Uterus (tissue), 4 donors: ENCODE results near the gene VSTM4. TPM values are rescaled to one million over a fixed set of nuclear protein-coding genes. Genes with fewer than 3 reads are reported as not detected.

Source experiments
- DNase-seq, 2 donors: peaks; one replicate each; pipeline ENCODE4 v3.0.0-alpha.2; 2019 to 2020
- H3K27ac ChIP-seq, 2 donors: fragments of 200-600 bp; sonication (generic); 1 replicate in 1 of 2; 2 replicates in 1 of 2; pipeline ENCODE4 v1.5.1; 2016 to 2018
- H3K27me3 ChIP-seq, 2 donors: fragments of 200-600 bp; sonication (generic); one replicate each; pipeline ENCODE4 v1.5.1; 2018 to 2019; ENCODE audit warnings: control low read depth in 1 of 2
- H3K36me3 ChIP-seq, 2 donors: fragments of 200-600 bp; sonication (generic); one replicate each; pipeline ENCODE4 v1.5.1; 2019; ENCODE audit warnings: control low read depth in 1 of 2
- H3K4me1 ChIP-seq, 2 donors: fragments of 200-600 bp; sonication (generic); one replicate each; pipeline ENCODE4 v1.5.1; 2018 to 2019; ENCODE audit warnings: control low read depth in 1 of 2
- H3K4me3 ChIP-seq, 2 donors: fragments of 200-600 bp; sonication (generic); 1 replicate in 1 of 2; 2 replicates in 1 of 2; pipeline ENCODE4 v1.5.1; 2018 to 2019; ENCODE audit warnings: mild to moderate bottlenecking in 1 of 2
- H3K9me3 ChIP-seq, 2 donors: fragments of 200-600 bp; sonication (generic); one replicate each; pipeline ENCODE4 v1.5.1; 2019; ENCODE audit warnings: control low read depth in 1 of 2
- CTCF ChIP-seq, 4 experiments: fragments of 200-600 bp in 2 of 4; fragments of 450-650 bp in 2 of 4; sonication (generic) in 2 of 4; IDR thresholded peaks; one replicate each; pipeline ENCODE4 v1.5.1; 2016 to 2019; ENCODE audit warnings: antibody characterized with exemption in 4 of 4, mild to moderate bottlenecking in 2 of 4, moderate library complexity in 1 of 4
- POLR2A ChIP-seq, 2 donors: fragments of 450-650 bp; IDR thresholded peaks; one replicate each; pipeline ENCODE4 v1.6.1; 2016; ENCODE audit warnings: antibody characterized with exemption in 2 of 2, mild to moderate bottlenecking in 1 of 2, moderate library complexity in 1 of 2
- intact Hi-C: fragments of 100-400 bp; cut with DNase I; formaldehyde crosslinking; loops from one replicate; pipeline ENCODE4 v1.15.1; 2023; ENCODE audit warnings: low total_unique reads
- total RNA-seq, 4 donors: library from RNA; depleted of rRNA in 3 of 4; stranded (reverse); fragments of >200 nt in 3 of 4; gene quantifications; one replicate each; pipeline versions ENCODE4 v1.1.0 to v1.2.4, GENCODE V29; 2014 to 2023
- donor health status: DM: yes; HTN: yes; CAD: no.

VSTM4 gene
- total RNA-seq, 4 donors from 2014 or later: 10.3 to 46.6 (median 19.3) TPM

DNA sequence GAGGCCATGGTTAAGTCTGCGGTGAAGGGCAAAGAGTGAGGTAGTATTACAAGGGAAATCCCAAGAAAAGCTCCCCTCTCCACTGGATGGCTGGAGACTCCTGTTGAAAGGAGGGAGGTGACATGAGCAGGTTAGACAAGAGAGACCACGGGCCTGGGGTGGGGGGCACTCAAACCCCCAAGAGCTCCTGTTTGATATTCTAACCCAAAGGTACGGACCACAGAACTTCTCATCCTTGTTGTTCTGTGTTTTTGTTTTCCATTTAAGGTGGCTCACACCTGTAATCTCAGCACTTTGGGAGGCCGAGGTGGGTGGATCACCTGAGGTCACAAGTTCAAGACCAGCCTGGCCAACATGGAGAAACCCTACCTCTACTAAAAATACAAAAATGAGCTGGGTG, 11.6 kb downstream of the VSTM4 start:
- Histone ChIP-seq H3K4me1 (peaks cover 0 to 13% of the 10 kb centered on the region in 2 donors), H3K4me3 (no peak overlapping the region), H3K9me3 (no peaks in the 10 kb centered on the region), H3K36me3 (no peaks in the 10 kb centered on the region), H3K27ac (no peak overlapping the region), H3K27me3 (no peaks in the 10 kb centered on the region)
- no peak for DNase-seq
- intact Hi-C loops: no loop called here
- TF ChIP-seq POLR2A (IDR thresholded peaks at IDR 0.05) (no peak), CTCF (IDR thresholded peaks at IDR 0.05) (no peak)

- intact Hi-C loops: no loop called here
- H3K27me3 ChIP-seq: no peaks in the 10 kb centered on the region
- H3K9me3 ChIP-seq: no peaks in the 10 kb centered on the region
- no peak for DNase-seq
- TF ChIP-seq CTCF (IDR thresholded peaks at IDR 0.05) (no peak), POLR2A (IDR thresholded peaks at IDR 0.05) (no peak)
- H3K27ac ChIP-seq: no peak overlapping the region
- no peak overlapping the region for H3K4me3 ChIP-seq
- no peaks in the 10 kb centered on the region for H3K36me3 ChIP-seq
- H3K4me1 ChIP-seq: no peaks in the 10 kb centered on the region
Measured at GRCh38 chr10:49099046-49099445, 16.3 kb downstream of the VSTM4 start.

DNA sequence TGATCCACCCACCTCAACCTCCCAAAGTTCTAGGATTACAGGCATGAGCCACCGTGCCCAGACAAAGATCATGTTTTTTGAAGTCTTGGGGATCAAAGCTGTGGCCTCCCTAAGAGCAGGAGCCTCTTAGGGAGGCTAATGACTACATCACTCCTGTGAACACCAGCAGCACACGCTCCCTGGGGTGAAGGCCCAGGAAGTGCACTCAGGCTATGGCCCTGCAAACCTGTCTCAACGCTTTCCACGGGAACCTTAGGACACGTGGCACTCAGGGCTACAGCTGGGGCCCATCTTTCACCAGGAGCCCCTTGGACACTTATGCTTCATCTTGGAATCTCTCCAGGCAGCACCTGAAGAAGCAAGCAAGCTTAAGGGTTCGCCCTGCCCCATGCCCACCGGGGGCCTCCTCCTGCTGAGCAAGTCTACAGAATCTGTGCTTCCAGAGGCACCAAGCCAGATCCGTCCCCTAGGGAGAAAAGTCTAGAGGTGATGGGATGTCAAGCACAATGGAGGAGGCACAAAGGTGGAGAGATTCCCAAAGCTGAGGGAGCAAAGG, 18.4 kb downstream of the VSTM4 start:
- no peaks in the 10 kb centered on the region for H3K9me3 ChIP-seq
- H3K4me1 ChIP-seq: no peaks in the 10 kb centered on the region
- no peaks in the 10 kb centered on the region for H3K27me3 ChIP-seq
- intact Hi-C loops: no loop called here
- no peak overlapping the region for H3K27ac ChIP-seq
- no peak for TF ChIP-seq POLR2A (IDR thresholded peaks at IDR 0.05)
- no peak for TF ChIP-seq CTCF (IDR thresholded peaks at IDR 0.05)
- H3K36me3 ChIP-seq: no peaks in the 10 kb centered on the region
- H3K4me3 ChIP-seq: no peak overlapping the region
- DNase-seq: no peak

- TF ChIP-seq CTCF (IDR thresholded peaks at IDR 0.05) (no peak), POLR2A (IDR thresholded peaks at IDR 0.05) (no peak)
- Histone ChIP-seq H3K36me3 (no peaks in the 10 kb centered on the region), H3K27me3 (no peaks in the 10 kb centered on the region), H3K9me3 (no peaks in the 10 kb centered on the region), H3K4me1 (peaks cover 0 to 5% of the 10 kb centered on the region in 2 donors), H3K27ac (no peak overlapping the region), H3K4me3 (no peak overlapping the region)
- intact Hi-C loops: no loop called here
- no peak for DNase-seq
Measured at GRCh38 chr10:49094646-49095045, 20.7 kb downstream of the VSTM4 start.

- TF ChIP-seq POLR2A (IDR thresholded peaks at IDR 0.05) (no peak), CTCF (IDR thresholded peaks at IDR 0.05) (no peak)
- no peak for DNase-seq
Measured at GRCh38 chr10:49093922-49094321, 21.4 kb downstream of the VSTM4 start.

More at GRCh38 chr10:49093922-49094321, 21.4 kb downstream of the VSTM4 start:
- H3K36me3 ChIP-seq: no peaks in the 10 kb centered on the region
- H3K4me3 ChIP-seq: no peak overlapping the region
- peaks cover 0 to 5% of the 10 kb centered on the region in 2 donors for H3K4me1 ChIP-seq
- no peak overlapping the region for H3K27ac ChIP-seq
- H3K27me3 ChIP-seq: no peaks in the 10 kb centered on the region
- intact Hi-C loops: no loop called here
- H3K9me3 ChIP-seq: no peaks in the 10 kb centered on the region
